ENCODE data around the gene PLBD2.

DNA sequence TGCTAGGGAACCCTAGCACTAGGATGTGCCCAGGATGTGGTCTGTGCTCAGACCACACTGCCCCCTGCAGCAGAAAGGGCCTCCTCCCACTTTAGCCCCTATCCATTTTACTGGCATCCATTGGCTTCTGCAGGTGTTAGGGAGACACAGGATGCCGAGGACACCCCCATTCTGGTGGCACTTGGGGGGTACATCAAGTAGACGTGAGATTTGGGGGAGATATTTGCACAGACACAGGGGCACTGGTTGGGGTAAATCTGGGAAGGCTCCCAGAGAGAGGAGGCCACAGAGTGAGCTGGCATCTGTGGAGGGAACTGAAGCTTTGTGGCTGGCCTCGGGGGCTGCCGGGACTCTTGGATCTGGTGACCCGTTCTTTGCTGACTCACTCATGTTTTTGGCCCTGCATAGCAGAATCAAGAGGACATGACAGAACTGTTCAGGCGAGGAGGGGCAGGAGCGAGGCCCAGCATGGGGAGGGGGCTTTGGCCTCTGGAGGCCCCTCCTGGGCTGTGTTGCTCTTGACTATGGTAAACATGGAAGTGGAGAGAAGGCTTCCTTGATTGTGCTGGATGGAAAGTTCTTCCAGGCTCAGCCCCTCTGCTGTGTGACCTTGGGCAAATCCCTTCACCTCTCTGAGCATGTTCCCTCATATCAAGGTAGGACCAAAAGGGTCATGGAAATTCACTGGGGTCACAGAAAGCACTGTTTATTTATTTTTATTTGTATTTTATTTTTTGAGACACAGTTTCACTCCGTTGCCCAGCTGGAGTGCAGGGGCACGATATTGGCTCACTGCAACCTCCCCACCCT, 1.8 kb downstream of the PLBD2 start:
- no peak for TF ChIP-seq CBX8 (IDR thresholded peaks at IDR 0.05; ENCODE audit: borderline replicate concordance, extremely low read depth, low read depth, low read length, poor library complexity, severe bottlenecking)
- TF ChIP-seq BHLHE40 (IDR thresholded peaks at IDR 0.05; ENCODE audit: low read length): no peak
- TF ChIP-seq, protein P1, sequence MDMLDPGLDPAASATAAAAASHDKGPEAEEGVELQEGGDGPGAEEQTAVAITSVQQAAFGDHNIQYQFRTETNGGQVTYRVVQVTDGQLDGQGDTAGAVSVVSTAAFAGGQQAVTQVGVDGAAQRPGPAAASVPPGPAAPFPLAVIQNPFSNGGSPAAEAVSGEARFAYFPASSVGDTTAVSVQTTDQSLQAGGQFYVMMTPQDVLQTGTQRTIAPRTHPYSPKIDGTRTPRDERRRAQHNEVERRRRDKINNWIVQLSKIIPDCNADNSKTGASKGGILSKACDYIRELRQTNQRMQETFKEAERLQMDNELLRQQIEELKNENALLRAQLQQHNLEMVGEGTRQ (CRISPR knock-in tag; IDR thresholded peaks at IDR 0.05): no peak
- TF ChIP-seq, protein P2, sequence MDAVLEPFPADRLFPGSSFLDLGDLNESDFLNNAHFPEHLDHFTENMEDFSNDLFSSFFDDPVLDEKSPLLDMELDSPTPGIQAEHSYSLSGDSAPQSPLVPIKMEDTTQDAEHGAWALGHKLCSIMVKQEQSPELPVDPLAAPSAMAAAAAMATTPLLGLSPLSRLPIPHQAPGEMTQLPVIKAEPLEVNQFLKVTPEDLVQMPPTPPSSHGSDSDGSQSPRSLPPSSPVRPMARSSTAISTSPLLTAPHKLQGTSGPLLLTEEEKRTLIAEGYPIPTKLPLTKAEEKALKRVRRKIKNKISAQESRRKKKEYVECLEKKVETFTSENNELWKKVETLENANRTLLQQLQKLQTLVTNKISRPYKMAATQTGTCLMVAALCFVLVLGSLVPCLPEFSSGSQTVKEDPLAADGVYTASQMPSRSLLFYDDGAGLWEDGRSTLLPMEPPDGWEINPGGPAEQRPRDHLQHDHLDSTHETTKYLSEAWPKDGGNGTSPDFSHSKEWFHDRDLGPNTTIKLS (IDR thresholded peaks at IDR 0.05; ENCODE audit: borderline replicate concordance, low read depth): no peak

Measured in K562 (cell line).